HCT116 (cell line): ENCODE data around the gene GNG13. TPM values are rescaled to one million over a fixed set of nuclear protein-coding genes. Genes with fewer than 3 reads are reported as not detected.

Source experiments
- ATAC-seq: fragments of 200-7000 bp; cut with Tn5 transposase; 2 replicates; pipeline ENCODE4 v1.9.1; 2020; ENCODE audit warnings: mild to moderate bottlenecking, moderate library complexity
- BruUV-seq: library from RNA; stranded (reverse); fragments of 400-500 nt; replicated peaks from 2 replicates; lab custom pipeline; 2021; lab: Mats Ljungman, UMichigan
- CTCF ChIA-PET: fragments of 300-600 bp; sonication (Branson Sonifier 250); formaldehyde crosslinking; loops from one replicate; lab custom pipeline; 2021; ENCODE audit warnings: antibody characterized with exemption; lab: Charles Lee
- POLR2A ChIA-PET: fragments of 300-600, 350-600 bp; sonication (Branson Sonifier 250); formaldehyde crosslinking; loops from one replicate; lab custom pipeline; 2021; ENCODE audit warnings: antibody characterized with exemption; lab: Charles Lee
- RAD21 ChIA-PET, 2 experiments: fragments of 300-600 bp; sonication (Branson Sonifier 250); formaldehyde crosslinking; loops; one replicate each; lab custom pipeline; 2023; ENCODE audit warnings: low total read pairs in 2 of 2; ENCODE audit not compliant: uncharacterized antibody in 2 of 2, unreplicated experiment in 2 of 2, low non-redundant PET in 1 of 2; lab: Charles Lee
- DNase-seq: peaks from one replicate; pipeline ENCODE4 v3.0.0-alpha.2; 2010; ENCODE audit warnings: low read depth, low spot score
- H2AFZ ChIP-seq: fragments of 200-600 bp; shearing (Covaris generic), sonication (generic); 2 replicates; pipeline ENCODE4 v1.6.1; 2017; ENCODE audit warnings: low read depth, mixed run types, mixed read lengths, antibody characterized with exemption, low read length; ENCODE audit not compliant: poor library complexity, severe bottlenecking
- H3K27ac ChIP-seq: 2 replicates; pipeline ENCODE4 v1.5.1; 2012; ENCODE audit warnings: low read depth, low read length
- H3K27me3 ChIP-seq: fragments of 200-600 bp; sonication (generic); 2 replicates; pipeline ENCODE4 v1.6.1; 2016; ENCODE audit warnings: mixed run types, low read length, mixed read lengths; ENCODE audit not compliant: insufficient read depth
- H3K36me3 ChIP-seq, 2 experiments: fragments of 200-500 bp in 1 of 2; fragments of 200-600 bp in 1 of 2; sonication (Bioruptor generic) in 1 of 2; sonication (generic) in 1 of 2; 2 replicates each; pipeline versions ENCODE4 v1.5.1 to v1.6.1; 2014 to 2016; ENCODE audit warnings: low read length in 2 of 2, inconsistent platforms in 1 of 2, mixed read lengths in 1 of 2, mixed run types in 1 of 2; ENCODE audit not compliant: insufficient read depth in 2 of 2, control insufficient read depth in 1 of 2
- H3K4me1 ChIP-seq, 2 experiments: fragments of 200-600 bp in 1 of 2; sonication (generic) in 1 of 2; 2 replicates each; pipeline versions ENCODE4 v1.5.1 to v1.6.1; 2012 to 2017; ENCODE audit warnings: low read length in 2 of 2, inconsistent platforms in 1 of 2, mild to moderate bottlenecking in 1 of 2, mixed read lengths in 1 of 2, mixed run types in 1 of 2, moderate library complexity in 1 of 2; ENCODE audit not compliant: insufficient read depth in 2 of 2, control insufficient read depth in 1 of 2
- H3K4me2 ChIP-seq: fragments of 200-600 bp; sonication (generic); 2 replicates; pipeline ENCODE4 v1.6.1; 2017; ENCODE audit warnings: mixed run types, low read length, mixed read lengths
- H3K4me3 ChIP-seq, 2 experiments: fragments of 200-600 bp in 1 of 2; sonication (generic) in 1 of 2; replicated peaks in 1 of 2; 2 replicates each; pipeline ENCODE4 v1.5.1; 2011 to 2016; ENCODE audit warnings: low read length in 2 of 2, control low read depth in 1 of 2, low read depth in 1 of 2, mild to moderate bottlenecking in 1 of 2, mixed read lengths in 1 of 2, mixed run types in 1 of 2
- H3K79me2 ChIP-seq: fragments of 200-600 bp; sonication (generic); 2 replicates; pipeline ENCODE4 v1.6.1; 2017; ENCODE audit warnings: mild to moderate bottlenecking, mixed run types, low read length, moderate library complexity, mixed read lengths; ENCODE audit not compliant: insufficient read depth
- H3K9ac ChIP-seq: fragments of 200-600 bp; sonication (generic); 2 replicates; pipeline ENCODE4 v1.6.1; 2016; ENCODE audit warnings: low read length, mixed read lengths
- H3K9me2 ChIP-seq: fragments of 200-600 bp; sonication (generic), shearing (Covaris generic); 2 replicates; pipeline ENCODE4 v1.6.1; 2017; ENCODE audit warnings: mixed run types, mild to moderate bottlenecking, moderate library complexity; ENCODE audit not compliant: insufficient read depth
- H3K9me3 ChIP-seq, 2 experiments: fragments of 200-500 bp in 1 of 2; fragments of 200-600 bp in 1 of 2; sonication (Bioruptor generic) in 1 of 2; sonication (generic) in 1 of 2; 2 replicates each; pipeline ENCODE4 v1.6.1; 2014 to 2017; ENCODE audit warnings: low read length in 2 of 2, mixed read lengths in 2 of 2, inconsistent platforms in 1 of 2, low read depth in 1 of 2, mild to moderate bottlenecking in 1 of 2, mixed run types in 1 of 2, moderate library complexity in 1 of 2; ENCODE audit not compliant: control insufficient read depth in 1 of 2, insufficient read depth in 1 of 2
- H4K20me1 ChIP-seq: fragments of 200-600 bp; sonication (generic), shearing (Covaris generic); 2 replicates; pipeline ENCODE4 v1.6.1; 2017; ENCODE audit warnings: mixed run types, mild to moderate bottlenecking, moderate library complexity; ENCODE audit not compliant: insufficient read depth
- ATF3 ChIP-seq: IDR thresholded peaks from 2 replicates; pipeline ENCODE4 v1.6.1; 2012
- CTCF ChIP-seq, 3 experiments: fragments of 200-600 bp in 1 of 3; sonication (generic) in 1 of 3; IDR thresholded peaks in 2 of 3; conservative IDR thresholded peaks in 1 of 3; 2 replicates each; pipeline ENCODE4 v1.5.1; 2012 to 2017; ENCODE audit warnings: low read depth in 2 of 3, low read length in 2 of 3, antibody characterized with exemption in 1 of 3, borderline replicate concordance in 1 of 3, control low read depth in 1 of 3, mild to moderate bottlenecking in 1 of 3, mixed read lengths in 1 of 3, mixed run types in 1 of 3, moderate library complexity in 1 of 3; ENCODE audit not compliant: insufficient read depth in 1 of 3
- EGR1 ChIP-seq: IDR thresholded peaks from 2 replicates; pipeline ENCODE4 v1.6.1; 2012; ENCODE audit warnings: low read depth
- ELF1 ChIP-seq: IDR thresholded peaks from 2 replicates; pipeline ENCODE4 v1.6.1; 2012; ENCODE audit warnings: low read depth, borderline replicate concordance
- EZH2 ChIP-seq: fragments of 200-600 bp; sonication (generic); IDR thresholded peaks from 2 replicates; pipeline ENCODE4 v1.6.1; 2017; ENCODE audit warnings: antibody characterized with exemption, mixed run types
- EZH2phosphoT487 ChIP-seq: fragments of 200-600 bp; IDR thresholded peaks from 2 replicates; pipeline ENCODE4 v1.6.1; 2018; ENCODE audit warnings: antibody characterized with exemption, borderline replicate concordance
- MAX ChIP-seq: IDR thresholded peaks from 2 replicates; pipeline ENCODE4 v1.6.1; 2012
- POLR2A ChIP-seq: IDR thresholded peaks from 2 replicates; pipeline ENCODE4 v1.7.0; 2011; ENCODE audit warnings: borderline replicate concordance; ENCODE audit not compliant: insufficient read depth, insufficient read length; ENCODE audit errors: extremely low read depth
- SIN3A ChIP-seq: IDR thresholded peaks from 2 replicates; pipeline ENCODE4 v1.6.1; 2012; ENCODE audit warnings: low read depth
- SP1 ChIP-seq: IDR thresholded peaks from 2 replicates; pipeline ENCODE4 v1.6.1; 2012; ENCODE audit warnings: low read depth
- SRF ChIP-seq: IDR thresholded peaks from 2 replicates; pipeline ENCODE4 v1.6.1; 2012; ENCODE audit warnings: low read depth
- TCF7L2 ChIP-seq: IDR thresholded peaks from 2 replicates; pipeline ENCODE4 v1.7.0; 2011; ENCODE audit warnings: borderline replicate concordance, inconsistent platforms; ENCODE audit not compliant: insufficient read depth, insufficient read length; ENCODE audit errors: extremely low read depth
- YY1 ChIP-seq: IDR thresholded peaks from 2 replicates; pipeline ENCODE4 v1.6.1; 2011; ENCODE audit warnings: low read length, low read depth, moderate library complexity, mild to moderate bottlenecking; ENCODE audit not compliant: insufficient replicate concordance; ENCODE audit errors: extremely low read depth
- ZBTB33 ChIP-seq: IDR thresholded peaks from 2 replicates; pipeline ENCODE4 v1.6.1; 2011; ENCODE audit warnings: mild to moderate bottlenecking, low read length, moderate library complexity; ENCODE audit not compliant: insufficient replicate concordance; ENCODE audit errors: extremely low read depth
- ZNF274 ChIP-seq: fragments of 200-500 bp; sonication (Bioruptor generic); IDR thresholded peaks from 2 replicates; pipeline ENCODE4 v1.6.1; 2014; ENCODE audit warnings: mild to moderate bottlenecking, low read depth, low read length, inconsistent platforms
- intact Hi-C: fragments of 100-400 bp; cut with micrococcal nuclease; formaldehyde crosslinking; loops from 2 replicates; pipeline ENCODE4 v1.10.0; 2022
- total RNA-seq: library from RNA; stranded (reverse); gene quantifications from one replicate; pipeline ENCODE4 v1.2.1, GENCODE V29; 2021; ENCODE audit not compliant: unreplicated experiment

Gene GNG13
- total RNA-seq, 1 experiment from 2014 or later: not detected

GRCh38 chr16:800834-801511, 439 bp upstream of the GNG13 start:
- no TSS peak for BruUV-seq
- Histone ChIP-seq H3K27me3 (no peaks in the 10 kb centered on the region), H3K9me2 (no peaks in the 10 kb centered on the region), H3K36me3 (no peaks in the 10 kb centered on the region), H3K79me2 (0 out of 2 replicates have a peak, but pooled peaks cover under 1% of the 10 kb centered on the region), H3K9ac (0 out of 2 replicates have a peak overlapping the region, but pooled peaks have one; percentile 30), H2AFZ (no peak overlapping the region), H3K9me3 (no peaks in the 10 kb centered on the region), H4K20me1 (no peaks in the 10 kb centered on the region), H3K4me2 (peak overlapping the region; percentile 77), H3K27ac (no peak overlapping the region; the same call in 1 of the 2 replicates), H3K4me1 (peaks cover 13 to 36% of the 10 kb centered on the region in 2 experiments), H3K4me3 (peak overlapping the region in 1 of 2 experiments; percentile 46; a peak in 1 of 4 replicates)
- CTCF ChIA-PET: interaction anchor here (0.6 kb wide), 1 partner anchor 108 kb away, joined by 5 read pairs; no protein-coding TSS in a partner anchor
- ATAC-seq (peak; percentile 4), DNase-seq (no peak)
- POLR2A ChIA-PET: no interaction called here
- intact Hi-C loops: no loop called here
- no peak for TF ChIP-seq SIN3A
- TF ChIP-seq EZH2: no peak
- TF ChIP-seq SP1: no peak
- no peak for TF ChIP-seq MAX
- no peak for TF ChIP-seq SRF
- no peak for TF ChIP-seq ZNF274
- TF ChIP-seq EZH2phosphoT487: no peak
- no peak for TF ChIP-seq TCF7L2
- TF ChIP-seq ELF1: no peak
- no peak for TF ChIP-seq YY1
- no peak for TF ChIP-seq ZBTB33
- no peak for TF ChIP-seq CTCF (IDR thresholded peaks at IDR 0.05 in 2 of 3, conservative IDR thresholded peaks at IDR 0.05 in 1 of 3; ENCODE audit: borderline replicate concordance in 1 of 3, insufficient read depth in 1 of 3, low read depth in 2 of 3, low read length in 2 of 3)
- no peak for TF ChIP-seq ATF3
- TF ChIP-seq EGR1: no peak
- TF ChIP-seq POLR2A: no peak
- RAD21 ChIA-PET: no interaction called here
